Keratinocyte (primary cell): ENCODE data around the gene MVB12A.

Source experiments
- EZH2 ChIP-seq: IDR thresholded peaks from one replicate; pipeline ENCODE4 v1.6.1; 2012; ENCODE audit warnings: inconsistent platforms, mild to moderate bottlenecking, low read length, moderate library complexity
- TF ChIP-seq, protein P1 (sequence below), 3 experiments: IDR thresholded peaks in 1 of 3; conservative IDR thresholded peaks in 1 of 3; optimal IDR thresholded peaks in 1 of 3; 2 replicates in 2 of 3; 3 replicates in 1 of 3; pipeline versions ENCODE3 to v1.5.1; 2011; ENCODE audit warnings: low read length in 3 of 3, mild to moderate bottlenecking in 3 of 3, moderate library complexity in 2 of 3, control low read depth in 1 of 3, inconsistent platforms in 1 of 3; ENCODE audit not compliant: insufficient read depth in 2 of 3; ENCODE audit errors: extremely low read depth in 1 of 3

DNA sequence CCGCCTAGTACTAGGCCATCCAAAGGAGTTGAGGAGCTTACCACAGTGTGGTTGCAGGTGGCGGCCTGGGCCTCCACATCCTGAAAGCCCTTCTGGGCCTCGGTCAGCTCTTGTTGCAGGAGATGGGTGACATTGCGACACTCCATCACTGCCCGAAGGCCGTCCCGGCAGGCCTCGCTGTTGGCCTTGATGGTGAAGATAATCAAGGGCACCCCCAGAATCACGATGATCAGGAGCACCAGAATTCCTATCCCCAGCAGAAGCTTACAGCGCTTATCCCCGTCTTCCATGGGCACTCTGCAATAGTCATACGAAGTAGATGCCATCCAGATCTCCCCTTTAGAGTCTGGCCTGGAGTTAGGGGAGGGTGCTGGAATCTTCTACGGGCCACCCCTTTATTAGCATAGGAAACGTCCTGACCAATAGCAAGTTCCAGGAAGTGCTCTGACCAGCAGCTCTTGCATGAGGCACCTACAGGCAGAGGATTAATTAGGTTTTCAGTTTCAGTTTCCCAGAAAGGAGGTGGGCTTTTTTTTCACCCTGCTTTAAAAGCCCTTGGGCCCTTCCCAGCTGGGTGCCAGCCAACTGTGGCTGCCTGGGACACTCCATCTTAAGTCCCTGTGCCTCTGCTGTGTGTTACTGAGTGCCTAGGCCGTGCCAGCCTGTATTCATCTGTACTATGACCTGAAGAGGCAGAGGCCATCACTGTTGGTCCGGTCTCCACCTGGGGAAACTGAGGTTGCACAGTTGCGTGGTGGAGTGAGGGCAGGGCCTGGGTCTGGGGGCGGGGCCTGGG is 14.4 kb upstream of the MVB12A start, which contains the start of gene BST2:
- TF ChIP-seq EZH2: no peak
- TF ChIP-seq, protein P1, sequence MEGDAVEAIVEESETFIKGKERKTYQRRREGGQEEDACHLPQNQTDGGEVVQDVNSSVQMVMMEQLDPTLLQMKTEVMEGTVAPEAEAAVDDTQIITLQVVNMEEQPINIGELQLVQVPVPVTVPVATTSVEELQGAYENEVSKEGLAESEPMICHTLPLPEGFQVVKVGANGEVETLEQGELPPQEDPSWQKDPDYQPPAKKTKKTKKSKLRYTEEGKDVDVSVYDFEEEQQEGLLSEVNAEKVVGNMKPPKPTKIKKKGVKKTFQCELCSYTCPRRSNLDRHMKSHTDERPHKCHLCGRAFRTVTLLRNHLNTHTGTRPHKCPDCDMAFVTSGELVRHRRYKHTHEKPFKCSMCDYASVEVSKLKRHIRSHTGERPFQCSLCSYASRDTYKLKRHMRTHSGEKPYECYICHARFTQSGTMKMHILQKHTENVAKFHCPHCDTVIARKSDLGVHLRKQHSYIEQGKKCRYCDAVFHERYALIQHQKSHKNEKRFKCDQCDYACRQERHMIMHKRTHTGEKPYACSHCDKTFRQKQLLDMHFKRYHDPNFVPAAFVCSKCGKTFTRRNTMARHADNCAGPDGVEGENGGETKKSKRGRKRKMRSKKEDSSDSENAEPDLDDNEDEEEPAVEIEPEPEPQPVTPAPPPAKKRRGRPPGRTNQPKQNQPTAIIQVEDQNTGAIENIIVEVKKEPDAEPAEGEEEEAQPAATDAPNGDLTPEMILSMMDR (optimal IDR thresholded peaks at IDR 0.05 in 1 of 3, IDR thresholded peaks at IDR 0.05 in 1 of 3, conservative IDR thresholded peaks at IDR 0.05 in 1 of 3; ENCODE audit: extremely low read depth in 1 of 3, insufficient read depth in 2 of 3, low read length in 3 of 3): no peak
